Measurements from ENCODE around the gene CADPS. TPM values are rescaled to one million over a fixed set of nuclear protein-coding genes. Genes with fewer than 3 reads are reported as not detected.

CADPS gene
- polyA plus RNA-seq, 3 donors: not detected

GRCh38 chr3:62531493-62531892 lies 343.7 kb downstream of the CADPS start:
- Mint-ChIP-seq H3K9me3 (no peaks in the 10 kb centered on the region), H3K27ac (no peak overlapping the region), H3K4me3 (no peak overlapping the region), H3K36me3 (no peaks in the 10 kb centered on the region), H3K4me1 (no peaks in the 10 kb centered on the region), H3K27me3 (ENCODE audit: low read depth in 3 of 3) (peaks cover 0 to 1% (median 0%) of the 10 kb centered on the region in 3 donors)
- no peak overlapping the region for H3K27ac ChIP-seq (ENCODE audit: low read depth in 1 of 2, low read length in 2 of 2)
- no peak for DNase-seq
- no peaks in the 10 kb centered on the region for H3K79me2 ChIP-seq (ENCODE audit: insufficient read depth, low read length)
- no peaks in the 10 kb centered on the region for H3K9me3 ChIP-seq (replicated peaks in 1 of 2; ENCODE audit: control insufficient read depth in 1 of 2, insufficient read depth in 1 of 2, low read length in 2 of 2)
- no peak overlapping the region for H3K4me3 ChIP-seq (replicated peaks in 1 of 3; ENCODE audit: low read depth in 2 of 3, low read length in 3 of 3)
- no peaks in the 10 kb centered on the region for H3K4me1 ChIP-seq (ENCODE audit: control insufficient read depth in 1 of 2, insufficient read depth in 2 of 2, low read length in 2 of 2)
- no peak for TF ChIP-seq CTCF (IDR thresholded peaks at IDR 0.05)
- intact Hi-C loops (cut with micrococcal nuclease): no loop called here
- H3K27me3 ChIP-seq (ENCODE audit: control insufficient read depth in 2 of 2, insufficient read depth in 2 of 2, low read length in 2 of 2): no peaks in the 10 kb centered on the region
- H4K20me1 ChIP-seq (ENCODE audit: insufficient read depth, low read length): no peaks in the 10 kb centered on the region
- no peak overlapping the region for H3K9ac ChIP-seq (ENCODE audit: insufficient read depth, low read length, poor library complexity, severe bottlenecking)
- WGBS (ENCODE audit: insufficient coverage): 58% methylated on average over 2 of the region's 2 CpGs
- no peaks in the 10 kb centered on the region for H3K36me3 ChIP-seq (replicated peaks in 1 of 2; ENCODE audit: control insufficient read depth in 1 of 2, insufficient read depth in 2 of 2, low read length in 2 of 2)
- H3K4me2 ChIP-seq (replicated peaks; ENCODE audit: extremely low read depth, low read length, poor library complexity, severe bottlenecking): no peak overlapping the region
- H2AFZ ChIP-seq (ENCODE audit: insufficient read depth, low read depth, low read length, poor library complexity, severe bottlenecking): no peak overlapping the region

- Histone ChIP-seq H3K4me3 (replicated peaks in 1 of 3; ENCODE audit: low read depth in 2 of 3, low read length in 3 of 3) (no peak overlapping the region), H3K36me3 (replicated peaks in 1 of 2; ENCODE audit: control insufficient read depth in 1 of 2, insufficient read depth in 2 of 2, low read length in 2 of 2) (no peaks in the 10 kb centered on the region), H3K27ac (ENCODE audit: low read depth in 1 of 2, low read length in 2 of 2) (no peak overlapping the region), H4K20me1 (ENCODE audit: insufficient read depth, low read length) (no peaks in the 10 kb centered on the region), H3K4me2 (replicated peaks; ENCODE audit: extremely low read depth, low read length, poor library complexity, severe bottlenecking) (no peak overlapping the region), H3K9me3 (replicated peaks in 1 of 2; ENCODE audit: control insufficient read depth in 1 of 2, insufficient read depth in 1 of 2, low read length in 2 of 2) (no peaks in the 10 kb centered on the region), H3K4me1 (ENCODE audit: control insufficient read depth in 1 of 2, insufficient read depth in 2 of 2, low read length in 2 of 2) (no peaks in the 10 kb centered on the region), H3K79me2 (ENCODE audit: insufficient read depth, low read length) (no peaks in the 10 kb centered on the region), H2AFZ (ENCODE audit: insufficient read depth, low read depth, low read length, poor library complexity, severe bottlenecking) (no peak overlapping the region), H3K9ac (ENCODE audit: insufficient read depth, low read length, poor library complexity, severe bottlenecking) (no peak overlapping the region), H3K27me3 (ENCODE audit: control insufficient read depth in 2 of 2, insufficient read depth in 2 of 2, low read length in 2 of 2) (no peaks in the 10 kb centered on the region)
- H3K27ac Mint-ChIP-seq: no peak overlapping the region
- no peaks in the 10 kb centered on the region for H3K36me3 Mint-ChIP-seq
- intact Hi-C loops (cut with micrococcal nuclease): no loop called here
- H3K4me1 Mint-ChIP-seq: no peaks in the 10 kb centered on the region
- H3K4me3 Mint-ChIP-seq: no peak overlapping the region
- H3K27me3 Mint-ChIP-seq (ENCODE audit: low read depth in 3 of 3): peaks cover 0 to 1% (median 0%) of the 10 kb centered on the region in 3 donors
- 35% methylated on average over 4 of the region's 4 CpGs for WGBS (ENCODE audit: insufficient coverage)
- no peak for TF ChIP-seq CTCF (IDR thresholded peaks at IDR 0.05)
- no peaks in the 10 kb centered on the region for H3K9me3 Mint-ChIP-seq
- DNase-seq: no peak
Observed at GRCh38 chr3:62529230-62529629, 346.0 kb downstream of the CADPS start.
